HEK293 (cell line): ENCODE measurements around the gene CIB1.

ENCODE experiments used
- FEZF1 ChIP-seq: fragments of 450-650 bp; formaldehyde crosslinking; IDR thresholded peaks from 2 replicates; pipeline ENCODE4 v1.5.1; 2016; ENCODE audit warnings: missing biosample characterization, missing genetic modification characterization
- HIC1 ChIP-seq: fragments of 450-650 bp; formaldehyde crosslinking; IDR thresholded peaks from 2 replicates; pipeline ENCODE4 v1.5.1; 2016; ENCODE audit warnings: missing biosample characterization, missing genetic modification characterization
- KLF7 ChIP-seq: fragments of 450-650 bp; formaldehyde crosslinking; IDR thresholded peaks from 2 replicates; pipeline ENCODE4 v1.5.1; 2016; ENCODE audit warnings: missing biosample characterization, missing genetic modification characterization, borderline replicate concordance
- KLF8 ChIP-seq: fragments of 450-650 bp; formaldehyde crosslinking; IDR thresholded peaks from 2 replicates; pipeline ENCODE4 v1.5.1; 2016; ENCODE audit warnings: missing biosample characterization, missing genetic modification characterization
- PATZ1 ChIP-seq: fragments of 450-650 bp; formaldehyde crosslinking; IDR thresholded peaks from 2 replicates; pipeline ENCODE4 v1.5.1; 2016; ENCODE audit warnings: missing biosample characterization, missing genetic modification characterization
- WT1 ChIP-seq: fragments of 450-650 bp; formaldehyde crosslinking; IDR thresholded peaks from 2 replicates; pipeline ENCODE4 v1.5.1; 2016; ENCODE audit warnings: missing biosample characterization, missing genetic modification characterization
- ZNF114 ChIP-seq: fragments of 450-650 bp; formaldehyde crosslinking; IDR thresholded peaks from 2 replicates; pipeline ENCODE4 v1.5.0; 2017; ENCODE audit warnings: missing biosample characterization, missing genetic modification characterization
- ZNF140 ChIP-seq: fragments of 450-650 bp; formaldehyde crosslinking; IDR thresholded peaks from 2 replicates; pipeline ENCODE4 v1.5.1; 2016; ENCODE audit warnings: missing biosample characterization, missing genetic modification characterization
- ZNF148 ChIP-seq: fragments of 450-650 bp; formaldehyde crosslinking; IDR thresholded peaks from 2 replicates; pipeline ENCODE4 v1.5.0; 2017; ENCODE audit warnings: missing biosample characterization, missing genetic modification characterization, borderline replicate concordance
- ZNF16 ChIP-seq: fragments of 450-650 bp; formaldehyde crosslinking; IDR thresholded peaks from 2 replicates; pipeline ENCODE4 v1.5.1; 2016; ENCODE audit warnings: low read depth, missing biosample characterization, missing genetic modification characterization
- ZNF274 ChIP-seq, 2 experiments: fragments of 200-500 bp in 1 of 2; fragments of 450-650 bp in 1 of 2; sonication (Bioruptor generic) in 1 of 2; formaldehyde crosslinking in 1 of 2; IDR thresholded peaks; 2 replicates each; pipeline versions ENCODE4 v1.5.1 to v1.6.1; 2014 to 2016; ENCODE audit warnings: borderline replicate concordance in 1 of 2, inconsistent platforms in 1 of 2, low read length in 1 of 2, missing biosample characterization in 1 of 2, missing genetic modification characterization in 1 of 2
- ZNF302 ChIP-seq: fragments of 450-650 bp; formaldehyde crosslinking; IDR thresholded peaks from 2 replicates; pipeline ENCODE4 v1.5.1; 2016; ENCODE audit warnings: missing biosample characterization, missing genetic modification characterization, low read depth
- ZNF335 ChIP-seq: fragments of 450-650 bp; formaldehyde crosslinking; conservative IDR thresholded peaks from 2 replicates; pipeline ENCODE4 v1.5.1; 2016; ENCODE audit warnings: missing biosample characterization, missing genetic modification characterization
- ZNF341 ChIP-seq: fragments of 450-650 bp; formaldehyde crosslinking; IDR thresholded peaks from 2 replicates; pipeline ENCODE4; 2016; ENCODE audit warnings: low read depth, missing biosample characterization, missing genetic modification characterization
- ZNF391 ChIP-seq: fragments of 450-650 bp; formaldehyde crosslinking; IDR thresholded peaks from 2 replicates; pipeline ENCODE4 v1.5.1; 2016; ENCODE audit warnings: low read depth, missing biosample characterization, missing genetic modification characterization, borderline replicate concordance
- ZNF416 ChIP-seq: fragments of 450-650 bp; formaldehyde crosslinking; IDR thresholded peaks from 2 replicates; pipeline ENCODE4 v1.5.1; 2016; ENCODE audit warnings: missing biosample characterization, missing genetic modification characterization
- ZNF48 ChIP-seq: fragments of 450-650 bp; formaldehyde crosslinking; IDR thresholded peaks from 2 replicates; pipeline ENCODE4 v1.5.1; 2016; ENCODE audit warnings: missing biosample characterization, missing genetic modification characterization
- ZNF518A ChIP-seq: fragments of 450-650 bp; formaldehyde crosslinking; conservative IDR thresholded peaks from 2 replicates; pipeline ENCODE4 v1.5.1; 2016; ENCODE audit warnings: low read depth, missing biosample characterization, missing genetic modification characterization
- ZNF521 ChIP-seq: fragments of 450-650 bp; formaldehyde crosslinking; IDR thresholded peaks from 2 replicates; pipeline ENCODE4 v1.5.1; 2017; ENCODE audit warnings: missing biosample characterization, mild to moderate bottlenecking, missing genetic modification characterization
- ZNF639 ChIP-seq: fragments of 450-650 bp; formaldehyde crosslinking; IDR thresholded peaks from 2 replicates; pipeline ENCODE4 v1.5.1; 2016; ENCODE audit warnings: missing biosample characterization, missing genetic modification characterization
- ZNF768 ChIP-seq: fragments of 450-650 bp; formaldehyde crosslinking; IDR thresholded peaks from 2 replicates; pipeline ENCODE4 v1.5.1; 2018; ENCODE audit warnings: missing biosample characterization, mild to moderate bottlenecking, missing genetic modification characterization
- ZNF837 ChIP-seq: fragments of 450-650 bp; formaldehyde crosslinking; IDR thresholded peaks from 2 replicates; pipeline ENCODE4 v1.5.1; 2016; ENCODE audit warnings: missing biosample characterization, missing genetic modification characterization
- ZSCAN5A ChIP-seq: fragments of 450-650 bp; formaldehyde crosslinking; IDR thresholded peaks from 2 replicates; pipeline ENCODE4 v1.5.1; 2016; ENCODE audit warnings: missing biosample characterization, missing genetic modification characterization

CIB1 gene

GRCh38 chr15:90184786-90185704, 48.7 kb downstream of the CIB1 start (continued):
- TF ChIP-seq ZSCAN5A (tag by site-specific recombination): 0 out of 2 replicates have a peak, but pooled peaks have one; percentile 3
- no peak for TF ChIP-seq ZNF16 (tag by site-specific recombination)
- no peak for TF ChIP-seq ZNF114 (tag by site-specific recombination)
- TF ChIP-seq ZNF768 (tag by site-specific recombination): no peak
- no peak for TF ChIP-seq ZNF837 (tag by site-specific recombination)
- no peak for TF ChIP-seq KLF7
- TF ChIP-seq WT1 (tag by site-specific recombination): no peak; the same call in 1 of the 2 replicates
- TF ChIP-seq ZNF391: 0 out of 2 replicates have a peak, but pooled peaks have one; percentile 6
- no peak for TF ChIP-seq ZNF274 (IDR thresholded peaks at IDR 0.05; ENCODE audit: low read length)
- no peak for TF ChIP-seq ZNF274 (tag by site-specific recombination; IDR thresholded peaks at IDR 0.05; ENCODE audit: borderline replicate concordance)
- no peak for TF ChIP-seq FEZF1 (tag by site-specific recombination)
- peak; percentile 92 for TF ChIP-seq ZNF335
- TF ChIP-seq ZNF416 (tag by site-specific recombination): no peak
- TF ChIP-seq ZNF140 (tag by site-specific recombination): no peak
- TF ChIP-seq ZNF148: no peak
- TF ChIP-seq ZNF518A (tag by site-specific recombination): no peak
- no peak for TF ChIP-seq ZNF302 (tag by site-specific recombination)
- peak; percentile 62; the same call in 1 of the 2 replicates for TF ChIP-seq HIC1 (tag by site-specific recombination)
- TF ChIP-seq ZNF48 (tag by site-specific recombination): no peak
- TF ChIP-seq ZNF521: no peak
- TF ChIP-seq KLF8: peak; percentile 61
- peak; percentile 80 for TF ChIP-seq PATZ1 (tag by site-specific recombination)
- peak; percentile 90 for TF ChIP-seq ZNF341 (tag by site-specific recombination)
- TF ChIP-seq ZNF639 (tag by site-specific recombination): no peak
